Measurements from ENCODE around the gene TRAP1.

Gene TRAP1

GRCh38 chr16:3651461-3652372 lies 65.6 kb downstream of the TRAP1 start:
- no peak for DNase-seq (ENCODE audit: low read depth)

- no peak for DNase-seq (ENCODE audit: low read depth)
These were observed 66.6 kb downstream of the TRAP1 start for GRCh38 chr16:3650631-3651265.

GRCh38 chr16:3646348-3646920 lies 70.9 kb downstream of the TRAP1 start:
- no peak for DNase-seq (ENCODE audit: low read depth)

GRCh38 chr16:3645504-3646347 lies 71.6 kb downstream of the TRAP1 start:
- no peak for DNase-seq (ENCODE audit: low read depth)

- no peak for DNase-seq (ENCODE audit: low read depth)
These were observed 72.2 kb downstream of the TRAP1 start for GRCh38 chr16:3645108-3645503.

GRCh38 chr16:3643095-3643730 lies 74.1 kb downstream of the TRAP1 start:
- no peak for DNase-seq (ENCODE audit: low read depth)

- no peak for DNase-seq (ENCODE audit: low read depth)
These were observed 74.8 kb downstream of the TRAP1 start for GRCh38 chr16:3642397-3643094.

GRCh38 chr16:3641801-3642396 lies 75.4 kb downstream of the TRAP1 start:
- DNase-seq (ENCODE audit: low read depth): no peak

- DNase-seq (ENCODE audit: low read depth): no peak
These were observed 76.5 kb downstream of the TRAP1 start for GRCh38 chr16:3640632-3641501.

GRCh38 chr16:3640207-3640606 lies 77.1 kb downstream of the TRAP1 start:
- no peak for DNase-seq (ENCODE audit: low read depth)

GRCh38 chr16:3638916-3639644 lies 78.2 kb downstream of the TRAP1 start:
- DNase-seq (ENCODE audit: low read depth): no peak

- no peak for DNase-seq (ENCODE audit: low read depth)
These were observed 79.9 kb downstream of the TRAP1 start for GRCh38 chr16:3637371-3637923.

- no peak for DNase-seq (ENCODE audit: low read depth)
These were observed 91.2 kb downstream of the TRAP1 start for GRCh38 chr16:3625911-3626732.

- DNase-seq (ENCODE audit: low read depth): no peak
These were observed 92.0 kb downstream of the TRAP1 start for GRCh38 chr16:3625331-3625730.

- DNase-seq (ENCODE audit: low read depth): no peak
These were observed 93.7 kb downstream of the TRAP1 start for GRCh38 chr16:3623642-3624041.

GRCh38 chr16:3618769-3619141 lies 98.6 kb downstream of the TRAP1 start:
- DNase-seq (ENCODE audit: low read depth): no peak

- no peak for DNase-seq (ENCODE audit: low read depth)
These were observed 104.5 kb downstream of the TRAP1 start for GRCh38 chr16:3612510-3613466.

Measured in stimulated activated CD4-positive, alpha-beta T cell treated with anti-CD3 and anti-CD28 coated beads, Interleukin-2, amount 100 ng/mL, for 4 hours (primary cell).